HG02623 (cell line): ENCODE measurements around the gene PLB1.

Experiments used
- ATAC-seq: cut with Tn5 transposase; IDR thresholded peaks from one replicate; pipeline ENCODE4 v1.9.1; 2021; ENCODE audit warnings: moderate library complexity; ENCODE audit not compliant: unreplicated experiment

The PLB1 gene

GRCh38 chr2:28684142-28684858 is 188.4 kb downstream of the PLB1 start:
- ATAC-seq, result no peak

DNA sequence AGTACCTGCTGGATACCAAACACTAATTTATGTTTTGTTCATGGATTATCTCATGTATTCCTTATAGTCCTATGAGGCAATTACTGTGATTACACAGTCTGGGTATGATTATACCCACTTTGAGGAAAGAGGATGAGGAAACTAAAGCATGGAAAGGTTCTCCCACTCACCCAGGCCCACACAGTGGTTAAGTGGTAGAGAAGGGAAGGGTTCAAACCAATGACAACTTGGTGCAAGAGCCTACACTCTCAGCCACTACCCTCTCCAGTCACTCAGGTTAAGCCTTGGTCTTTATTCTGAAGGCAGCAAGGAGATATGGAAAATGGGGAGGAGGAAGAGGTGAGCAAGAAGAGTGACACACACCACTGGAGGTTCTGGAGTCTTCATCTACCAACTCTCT is 191.3 kb downstream of the PLB1 start:
- no peak for ATAC-seq

- ATAC-seq, result no peak
Observed at GRCh38 chr2:28687640-28688385, 192.0 kb downstream of the PLB1 start.

DNA sequence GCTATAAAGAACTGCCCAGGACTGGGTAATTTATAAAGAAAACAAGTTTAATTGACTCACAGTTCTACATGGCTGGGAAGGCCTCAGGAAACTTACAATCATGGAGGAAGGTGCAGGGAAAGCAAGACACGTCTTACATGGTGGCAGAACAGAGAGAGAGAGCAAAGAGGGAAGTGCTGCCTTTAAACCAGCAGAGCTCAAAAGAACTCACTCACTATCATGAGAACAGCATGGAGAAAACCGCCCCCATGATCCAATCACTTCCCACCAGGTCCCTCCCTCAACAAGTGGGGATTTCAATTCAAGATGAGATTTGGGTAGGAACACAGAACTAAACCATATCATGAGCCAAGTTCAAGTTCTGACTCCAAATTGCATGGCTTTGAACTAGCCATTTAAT is 193.0 kb downstream of the PLB1 start:
- ATAC-seq, result no peak

- ATAC-seq, result no peak
Observed at GRCh38 chr2:28689771-28690170, 193.9 kb downstream of the PLB1 start.

DNA sequence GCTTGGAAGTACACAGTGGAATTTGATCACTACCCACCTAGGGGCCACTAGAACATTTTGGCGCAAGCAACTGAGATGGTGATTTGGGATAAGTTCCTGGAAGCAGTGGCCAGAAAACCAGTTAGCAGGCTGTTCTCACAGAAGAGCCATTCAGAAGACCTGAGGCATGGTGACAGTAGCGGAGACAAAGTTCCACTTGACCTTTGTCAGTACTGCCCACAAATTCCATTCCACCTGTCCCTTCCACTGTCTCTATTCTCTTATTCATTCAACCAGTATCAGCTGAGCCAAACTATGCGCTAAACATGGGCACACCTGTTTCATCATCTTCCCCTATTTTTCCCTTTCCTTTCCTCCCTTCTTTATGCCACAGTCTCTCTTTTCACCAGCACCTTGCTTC is 196.6 kb downstream of the PLB1 start:
- ATAC-seq, result no peak

DNA sequence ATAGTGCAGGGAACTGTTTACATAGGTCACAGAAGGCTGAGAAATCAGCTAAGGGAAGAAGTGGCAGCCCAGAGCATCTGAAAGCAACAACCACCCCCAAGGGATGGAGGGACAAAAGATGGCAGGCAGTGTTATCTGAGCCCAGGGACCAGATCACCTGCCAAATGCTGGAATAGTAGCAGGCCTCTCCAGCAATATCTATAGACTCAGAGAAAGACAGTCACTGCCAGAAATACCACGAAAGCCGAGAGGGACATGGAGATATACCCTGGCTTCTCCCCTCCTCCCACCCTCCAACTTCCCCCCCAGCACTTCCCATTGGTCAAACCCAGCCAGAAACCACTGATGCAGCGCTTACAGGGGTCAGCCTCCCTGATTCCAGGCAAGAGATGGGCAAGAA is 197.4 kb downstream of the PLB1 start:
- ATAC-seq, result no peak
